C4-2B (cell line): ENCODE measurements around the gene SECTM1.

Experiments used
- H3K27ac ChIP-seq: fragments of 450-650 bp; 2 replicates; pipeline ENCODE4 v1.5.1; 2017
- CTCF ChIP-seq: fragments of 450-650 bp; conservative IDR thresholded peaks from 2 replicates; pipeline ENCODE4 v1.5.1; 2017; ENCODE audit warnings: mild to moderate bottlenecking
- ZFX ChIP-seq: fragments of 450-650 bp; IDR thresholded peaks from 2 replicates; pipeline ENCODE4 v1.6.1; 2017

The SECTM1 gene

GRCh38 chr17:82314727-82315605, 18.6 kb downstream of the SECTM1 start:
- TF ChIP-seq ZFX (no peak), CTCF (no peak)
- H3K27ac ChIP-seq, result no peak overlapping the region

- TF ChIP-seq CTCF (no peak), ZFX (no peak)
- no peak overlapping the region for H3K27ac ChIP-seq
These were observed 19.4 kb downstream of the SECTM1 start for GRCh38 chr17:82314012-82314726.

GRCh38 chr17:82313195-82314011, 20.2 kb downstream of the SECTM1 start:
- H3K27ac ChIP-seq, result no peak overlapping the region
- TF ChIP-seq CTCF (no peak), ZFX (no peak)

- H3K27ac ChIP-seq, result no peak overlapping the region
- TF ChIP-seq CTCF, result no peak
- no peak for TF ChIP-seq ZFX
These were observed 21.6 kb downstream of the SECTM1 start for GRCh38 chr17:82311971-82312370.

- no peak overlapping the region for H3K27ac ChIP-seq
These were observed 22.7 kb downstream of the SECTM1 start for GRCh38 chr17:82310877-82311276.

More at GRCh38 chr17:82310877-82311276, 22.7 kb downstream of the SECTM1 start:
- TF ChIP-seq CTCF, result no peak
